Endothelial cell of umbilical vein (primary cell): ENCODE measurements around the gene SNX25. TPM values are rescaled to one million over a fixed set of nuclear protein-coding genes. Genes with fewer than 3 reads are reported as not detected.

Experiments
- BruUV-seq: library from RNA; stranded (reverse); fragments of 400-500 nt; replicated peaks from 2 replicates; lab custom pipeline; 2021; lab: Mats Ljungman, UMichigan
- CTCF ChIA-PET: fragments of 300-600, 350-600 bp; sonication (Branson Sonifier 250); formaldehyde crosslinking; loops from one replicate; lab custom pipeline; 2021; ENCODE audit warnings: antibody characterized with exemption, inconsistent platforms; lab: Charles Lee
- POLR2A ChIA-PET: fragments of 300-600, 350-600 bp; sonication (Branson Sonifier 250); formaldehyde crosslinking; loops from one replicate; lab custom pipeline; 2021; ENCODE audit warnings: antibody characterized with exemption, inconsistent platforms; lab: Charles Lee
- DNase-seq: peaks from one replicate; pipeline ENCODE4 v3.0.0-alpha.2; 2011; ENCODE audit warnings: low read depth, low spot score
- FAIRE-seq: peaks from 2 replicates; lab custom pipeline; 2011; peaks lifted over from hg19 to GRCh38; lab: Jason Lieb, UNC
- H2AFZ ChIP-seq: 2 replicates; pipeline ENCODE4 v1.6.0; 2012; ENCODE audit warnings: low read depth, low read length, control low read depth, inconsistent platforms
- H3K27ac ChIP-seq: 2 replicates; pipeline ENCODE4 v1.5.1; 2011; ENCODE audit warnings: low read depth, mild to moderate bottlenecking, control low read depth, low read length, moderate library complexity; ENCODE audit not compliant: insufficient read depth
- H3K27me3 ChIP-seq, 2 experiments: 2 replicates each; pipeline versions ENCODE4 v1.6.0 to v1.6.1; 2011; ENCODE audit warnings: low read length in 2 of 2, mixed read lengths in 1 of 2; ENCODE audit not compliant: control insufficient read depth in 2 of 2, insufficient read depth in 2 of 2
- H3K36me3 ChIP-seq, 2 experiments: 2 replicates in 1 of 2; 3 replicates in 1 of 2; pipeline ENCODE4 v1.5.1; 2011; ENCODE audit warnings: low read length in 2 of 2, mild to moderate bottlenecking in 1 of 2, moderate library complexity in 1 of 2; ENCODE audit not compliant: control insufficient read depth in 2 of 2, insufficient read depth in 2 of 2; ENCODE audit errors: extremely low read depth in 1 of 2
- H3K4me1 ChIP-seq: 3 replicates; pipeline ENCODE4 v1.5.1; 2011; ENCODE audit warnings: mild to moderate bottlenecking, low read length; ENCODE audit not compliant: control insufficient read depth, insufficient read depth; ENCODE audit errors: extremely low read depth
- H3K4me2 ChIP-seq: 2 replicates; pipeline ENCODE4 v1.6.1; 2011; ENCODE audit warnings: low read length, control low read depth, mixed read lengths; ENCODE audit not compliant: insufficient read depth
- H3K4me3 ChIP-seq, 3 experiments: fragments of 200-600 bp in 1 of 3; sonication (generic), shearing (Covaris generic) in 1 of 3; replicated peaks in 1 of 3; 2 replicates each; pipeline ENCODE4 v1.5.1; 2011 to 2016; ENCODE audit warnings: control low read depth in 3 of 3, low read length in 3 of 3, mild to moderate bottlenecking in 2 of 3, inconsistent platforms in 1 of 3, low read depth in 1 of 3, moderate library complexity in 1 of 3; ENCODE audit not compliant: insufficient read depth in 1 of 3
- H3K79me2 ChIP-seq: 2 replicates; pipeline ENCODE4 v1.6.0; 2012; ENCODE audit warnings: low read length, inconsistent platforms; ENCODE audit not compliant: control insufficient read depth, insufficient read depth
- H3K9ac ChIP-seq: replicated peaks from 2 replicates; pipeline ENCODE3; 2011; ENCODE audit warnings: low read length, control low read depth; ENCODE audit not compliant: insufficient read depth; ENCODE audit errors: extremely low read depth
- H3K9me1 ChIP-seq: replicated peaks from 3 replicates; pipeline ENCODE4 v1.6.0; 2011; ENCODE audit warnings: mild to moderate bottlenecking, low read length; ENCODE audit not compliant: control insufficient read depth, insufficient read depth; ENCODE audit errors: extremely low read depth
- H3K9me3 ChIP-seq: replicated peaks from 2 replicates; pipeline ENCODE4 v1.5.1; 2012; ENCODE audit warnings: low read length, inconsistent platforms; ENCODE audit not compliant: control insufficient read depth, insufficient read depth
- H4K20me1 ChIP-seq: replicated peaks from 2 replicates; pipeline ENCODE3; 2011; ENCODE audit warnings: mild to moderate bottlenecking, low read length; ENCODE audit not compliant: control insufficient read depth, insufficient read depth; ENCODE audit errors: extremely low read depth
- CTCF ChIP-seq, 2 donors: IDR thresholded peaks; 1 replicate in 1 of 2; 2 replicates in 1 of 2; pipeline ENCODE4 v1.5.1; 2011; ENCODE audit warnings: low read length in 2 of 2, mild to moderate bottlenecking in 2 of 2, moderate library complexity in 2 of 2, control low read depth in 1 of 2, inconsistent platforms in 1 of 2, low read depth in 1 of 2; ENCODE audit not compliant: insufficient read depth in 1 of 2; ENCODE audit errors: extremely low read depth in 1 of 2
- EZH2 ChIP-seq: IDR thresholded peaks from 2 replicates; pipeline ENCODE4 v1.6.1; 2012; ENCODE audit warnings: borderline replicate concordance, low read depth, mild to moderate bottlenecking, moderate library complexity, low read length, inconsistent platforms; ENCODE audit not compliant: severe bottlenecking
- FOS ChIP-seq: IDR thresholded peaks from 2 replicates; pipeline ENCODE4 v1.6.1; 2011; ENCODE audit warnings: mild to moderate bottlenecking, low read length, moderate library complexity, borderline replicate concordance; ENCODE audit not compliant: insufficient read depth
- GATA2 ChIP-seq: IDR thresholded peaks from 2 replicates; pipeline ENCODE4 v1.7.0; 2011; ENCODE audit warnings: low read depth, mild to moderate bottlenecking, moderate library complexity, mixed read lengths, low read length; ENCODE audit not compliant: insufficient read length, insufficient read depth
- JUN ChIP-seq: IDR thresholded peaks from 2 replicates; pipeline ENCODE4 v1.6.1; 2011; ENCODE audit warnings: borderline replicate concordance, low read depth; ENCODE audit not compliant: insufficient read length, insufficient read depth
- MAX ChIP-seq: IDR thresholded peaks from 2 replicates; pipeline ENCODE4 v1.6.1; 2011; ENCODE audit not compliant: insufficient read depth, insufficient read length
- MYC ChIP-seq: IDR thresholded peaks from one replicate; pipeline ENCODE4 v1.6.1; 2011; ENCODE audit warnings: mild to moderate bottlenecking, low read depth, low read length
- POLR2A ChIP-seq: IDR thresholded peaks from 2 replicates; pipeline ENCODE4 v1.6.1; 2012; ENCODE audit warnings: low read depth, mild to moderate bottlenecking, control low read depth, low read length
- POLR2AphosphoS5 ChIP-seq: IDR thresholded peaks from 2 replicates; pipeline ENCODE4 v1.6.1; 2012; ENCODE audit warnings: low read depth, mild to moderate bottlenecking, control low read depth, low read length, moderate library complexity; ENCODE audit not compliant: insufficient read depth
- dilution Hi-C: fragments of 300-500 bp; cut with MboI; formaldehyde crosslinking; loops from one replicate; pipeline ENCODE4 v1.15.0; 2019; ENCODE audit warnings: low sequenced_read_pairs; ENCODE audit not compliant: extremely low pct_ligation_motif_present
- intact Hi-C: fragments of 100-400 bp; cut with micrococcal nuclease; formaldehyde crosslinking; loops from one replicate; pipeline ENCODE4 v1.10.0; 2022
- polyA plus RNA-seq, 4 experiments: library from polyadenylated mRNA; depleted of rRNA in 3 of 4; stranded (reverse) in 3 of 4; unstranded in 1 of 4; fragments of >200 nt; gene quantifications; 2 replicates each; pipeline versions ENCODE4 v1.2.1 to v1.2.3, GENCODE V29; 2011 to 2012; ENCODE audit warnings: missing spikeins in 1 of 4
- total RNA-seq: library from RNA; stranded (reverse); gene quantifications from 2 replicates; pipeline ENCODE4 v1.2.3, GENCODE V29; 2021

SNX25 gene
- total and polyA plus RNA-seq, 2 donors (not counting 3 experiments of a cell fraction or from before 2014, with no cell fraction given) = 6.6 to 16.1 TPM

GRCh38 chr4:185243879-185244278, 34.5 kb downstream of the SNX25 start:
- no peak overlapping the region for H3K4me3 ChIP-seq
- no peak for TF ChIP-seq CTCF (IDR thresholded peaks at IDR 0.05; ENCODE audit: extremely low read depth in 1 of 2, insufficient read depth in 1 of 2, low read depth in 1 of 2, low read length in 2 of 2)
- TF ChIP-seq JUN = no peak
- TF ChIP-seq FOS = no peak
- TF ChIP-seq MAX = no peak
- no peak for TF ChIP-seq EZH2
- TF ChIP-seq POLR2AphosphoS5 = no peak
- TF ChIP-seq POLR2A = no peak
- TF ChIP-seq GATA2 = no peak
- no peak for TF ChIP-seq MYC
- dilution Hi-C loops (no loop called here), intact Hi-C loops (no loop called here)
- DNase-seq (no peak), FAIRE-seq (no peak)
- H3K9me3 ChIP-seq = no peaks in the 10 kb centered on the region
- H3K9ac ChIP-seq = no peak overlapping the region
- no peaks in the 10 kb centered on the region for H3K27me3 ChIP-seq
- ChIA-PET POLR2A (no interaction called here), CTCF (interaction anchor here (1.0 to 1.5 kb wide), 2 partner anchors 10 to 35 kb away, joined by 3 read pairs; no protein-coding TSS in a partner anchor)
- H3K36me3 ChIP-seq = no peaks in the 10 kb centered on the region
- H3K4me2 ChIP-seq = no peak overlapping the region
- no TSS peak for BruUV-seq
- H3K9me1 ChIP-seq = no peaks in the 10 kb centered on the region
- H4K20me1 ChIP-seq = no peaks in the 10 kb centered on the region
- H3K27ac ChIP-seq = no peak overlapping the region
- H3K79me2 ChIP-seq = peaks cover 2% of the 10 kb centered on the region
- H2AFZ ChIP-seq = no peak overlapping the region
- H3K4me1 ChIP-seq = no peaks in the 10 kb centered on the region
